B cell (primary cell): ENCODE measurements around the gene LSM7. TPM values are rescaled to one million over a fixed set of nuclear protein-coding genes. Genes with fewer than 3 reads are reported as not detected.

Experiments used
- ATAC-seq: fragments of 200-7000 bp; cut with Tn5 transposase; one replicate; pipeline ENCODE4 v1.10.0; 2021; ENCODE audit warnings: low read depth, mild to moderate bottlenecking, moderate number of reproducible peaks, moderate library complexity
- CTCF ChIA-PET: fragments of 350-600 bp; sonication (Branson Sonifier 250); formaldehyde crosslinking; loops from one replicate; lab custom pipeline; 2021; ENCODE audit warnings: antibody characterized with exemption, inconsistent platforms; lab: Charles Lee
- POLR2A ChIA-PET: fragments of 350-600 bp; sonication (Branson Sonifier 250); formaldehyde crosslinking; loops from one replicate; lab custom pipeline; 2021; ENCODE audit warnings: antibody characterized with exemption; lab: Charles Lee
- DNase-seq: peaks from one replicate; pipeline ENCODE4 v3.0.0; 2013
- H2AFZ ChIP-seq: 2 replicates; pipeline ENCODE4 v1.6.1; 2012; ENCODE audit warnings: mild to moderate bottlenecking, low read depth, low read length; ENCODE audit not compliant: insufficient read depth, poor library complexity, severe bottlenecking
- H3K27ac ChIP-seq, 2 donors: 1 replicate in 1 of 2; 2 replicates in 1 of 2; pipeline ENCODE4 v1.5.1; 2012 to 2013; ENCODE audit warnings: low read length in 2 of 2, mild to moderate bottlenecking in 2 of 2, moderate library complexity in 1 of 2
- H3K27me3 ChIP-seq, 4 experiments: fragments of 200-600 bp in 1 of 4; sonication (generic) in 1 of 4; replicated peaks in 1 of 4; 1 replicate in 2 of 4; 2 replicates in 2 of 4; pipeline versions ENCODE4 v1.6.1 to v1.7.0; 2013 to 2016; ENCODE audit warnings: low read length in 3 of 4, mild to moderate bottlenecking in 2 of 4, mixed read lengths in 1 of 4, moderate library complexity in 1 of 4; ENCODE audit not compliant: insufficient read depth in 4 of 4, control insufficient read depth in 3 of 4; ENCODE audit errors: control extremely low read depth in 1 of 4
- H3K36me3 ChIP-seq, 2 experiments: replicated peaks in 1 of 2; 1 replicate in 1 of 2; 2 replicates in 1 of 2; pipeline versions ENCODE4 v1.6.1 to v1.7.1; 2013; ENCODE audit warnings: low read length in 1 of 2; ENCODE audit not compliant: insufficient read depth in 2 of 2, control insufficient read depth in 1 of 2; ENCODE audit errors: control extremely low read depth in 1 of 2, extremely low read depth in 1 of 2
- H3K4me1 ChIP-seq, 2 donors: fragments of 200-600 bp in 1 of 2; sonication (generic) in 1 of 2; 1 replicate in 1 of 2; 2 replicates in 1 of 2; pipeline versions ENCODE4 v1.5.1 to v1.6.1; 2013 to 2017; ENCODE audit warnings: low read length in 2 of 2; ENCODE audit not compliant: control insufficient read depth in 2 of 2, insufficient read depth in 2 of 2
- H3K4me2 ChIP-seq: replicated peaks from 2 replicates; pipeline ENCODE3; 2012; ENCODE audit warnings: mild to moderate bottlenecking, low read depth, low read length; ENCODE audit not compliant: poor library complexity, severe bottlenecking
- H3K4me3 ChIP-seq, 5 experiments: fragments of 200-600 bp in 1 of 5; sonication (generic) in 1 of 5; 1 replicate in 3 of 5; 2 replicates in 2 of 5; pipeline versions ENCODE4 v1.5.1 to v1.7.0; 2011 to 2016; ENCODE audit warnings: low read length in 4 of 5, mild to moderate bottlenecking in 4 of 5, low read depth in 2 of 5, control low read depth in 1 of 5, moderate library complexity in 1 of 5; ENCODE audit not compliant: insufficient read depth in 1 of 5; ENCODE audit errors: control extremely low read depth in 1 of 5, extremely low read depth in 1 of 5
- H3K79me2 ChIP-seq: fragments of 200-600 bp; sonication (generic); one replicate; pipeline ENCODE4 v1.6.0; 2016; ENCODE audit warnings: low read length; ENCODE audit not compliant: control insufficient read depth, insufficient read depth
- H3K9ac ChIP-seq: fragments of 200-600 bp; sonication (generic); 2 replicates; pipeline ENCODE4 v1.6.1; 2017; ENCODE audit warnings: mild to moderate bottlenecking, low read length, moderate library complexity
- H3K9me3 ChIP-seq, 3 donors: one replicate each; pipeline versions ENCODE4 v1.6.1 to v1.7.1; 2013; ENCODE audit warnings: low read length in 2 of 3; ENCODE audit not compliant: control insufficient read depth in 2 of 3, insufficient read depth in 1 of 3; ENCODE audit errors: control extremely low read depth in 1 of 3
- H4K20me1 ChIP-seq: 2 replicates; pipeline ENCODE4 v1.6.0; 2012; ENCODE audit warnings: mild to moderate bottlenecking, low read length; ENCODE audit not compliant: insufficient read depth, control insufficient read depth, poor library complexity, severe bottlenecking
- H3K27ac Mint-ChIP-seq: one replicate; pipeline ENCODE4 v1.8.0; 2021; ENCODE audit warnings: mixed read lengths
- H3K27me3 Mint-ChIP-seq: one replicate; pipeline ENCODE4 v1.8.0; 2021; ENCODE audit warnings: mixed read lengths
- H3K4me1 Mint-ChIP-seq: one replicate; pipeline ENCODE4 v1.8.0; 2021; ENCODE audit warnings: mixed read lengths
- H3K4me3 Mint-ChIP-seq: one replicate; pipeline ENCODE4 v1.8.0; 2021; ENCODE audit warnings: mixed read lengths
- H3K9me3 Mint-ChIP-seq: one replicate; pipeline ENCODE4 v1.8.0; 2022; ENCODE audit warnings: mixed read lengths; ENCODE audit not compliant: insufficient read depth
- EZH2 ChIP-seq: IDR thresholded peaks from 2 replicates; pipeline ENCODE4 v1.6.1; 2012; ENCODE audit warnings: borderline replicate concordance, low read depth, mild to moderate bottlenecking, moderate library complexity, low read length; ENCODE audit not compliant: insufficient read depth, poor library complexity, severe bottlenecking
- WGBS: methylation state at CpG from one replicate; pipeline ENCODE4 v1.1.5; 2013; ENCODE audit warnings: missing lambda C conversion rate; ENCODE audit not compliant: insufficient coverage; 5-methylcytosine and 5-hydroxymethylcytosine counted together
- intact Hi-C: fragments of 100-400 bp; cut with micrococcal nuclease; formaldehyde crosslinking; loops from one replicate; pipeline ENCODE4 v1.10.0; 2022
- polyA plus RNA-seq: library from polyadenylated mRNA; depleted of rRNA; stranded (reverse); fragments of >200 nt; gene quantifications from 2 replicates; pipeline ENCODE4 v1.2.3, GENCODE V29; 2012
- total RNA-seq, 2 donors: library from RNA; stranded (reverse); fragments of 120-200 nt in 1 of 2; gene quantifications; 1 replicate in 1 of 2; 2 replicates in 1 of 2; pipeline versions ENCODE4 v1.2.3 to v1.2.4, GENCODE V29; 2013 to 2022
- TF ChIP-seq, protein P1 (sequence below): fragments of 200-600 bp; IDR thresholded peaks from one replicate; pipeline ENCODE4 v1.8.0; 2022; ENCODE audit warnings: antibody characterized with exemption, mild to moderate bottlenecking

The LSM7 gene
- total and polyA plus RNA-seq, 2 donors (not counting 1 experiment from before 2014, with no cell fraction given): 201 to 820 TPM

DNA sequence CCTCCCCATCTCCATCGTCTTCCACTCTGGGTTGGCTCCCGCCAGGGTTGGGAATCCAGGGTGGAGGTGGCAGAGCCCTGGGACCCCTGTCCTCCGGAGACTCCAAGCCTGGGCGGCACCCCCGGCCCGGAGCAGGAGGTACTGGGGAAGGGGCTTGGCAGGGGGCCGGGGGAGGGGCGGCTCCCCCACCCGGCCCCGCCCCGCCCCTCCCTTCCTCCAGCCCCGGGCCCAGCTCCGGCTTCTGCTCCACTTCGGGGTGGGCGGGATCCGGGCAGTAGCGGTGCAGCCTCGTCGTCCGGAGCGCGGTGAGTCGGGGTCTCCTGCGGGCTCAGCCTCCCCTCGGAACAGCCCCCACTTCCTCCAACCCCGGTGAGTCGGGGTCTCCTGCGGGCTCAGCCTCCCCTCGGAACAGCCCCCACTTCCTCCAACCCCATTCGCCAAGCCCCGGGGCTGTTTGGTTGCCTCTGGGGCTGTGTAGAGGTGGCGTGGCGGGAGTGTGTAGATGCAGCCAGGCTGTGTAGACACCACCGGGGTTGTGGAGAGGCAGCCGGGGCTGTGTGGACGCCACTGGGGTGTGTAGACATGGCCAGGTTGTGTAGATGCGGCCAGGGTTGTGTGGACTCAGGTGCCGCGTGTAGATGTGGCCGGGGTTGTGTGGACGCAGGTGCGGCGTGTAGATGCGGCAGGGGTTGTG lies 31.8 kb upstream of the LSM7 start, which contains the start of gene TMPRSS9:
TMPRSS9 (plus strand) TSS at position 274 of the 694 bp plus-strand sequence. CDS start 29,521 bp downstream, outside the sequence.
- no peak within 1 kb of the TSS for H3K4me3 ChIP-seq
- no peak within 1 kb of the TSS for H3K27ac ChIP-seq
- H3K4me1 ChIP-seq: peaks cover 6 to 17% of the 10 kb centered on the region in 2 donors
- no peak within 1 kb of the TSS for H2AFZ ChIP-seq
- WGBS: 31% methylated on average over 27 of the region's 44 CpGs
- DNase-seq (no peak), ATAC-seq (no peak)
- Mint-ChIP-seq H3K4me1 (peaks cover 5% of the 10 kb centered on the region), H3K4me3 (no peak within 1 kb of the TSS), H3K27ac (no peak within 1 kb of the TSS), H3K27me3 (peaks cover 14% of the 10 kb centered on the region), H3K9me3 (no peaks in the 10 kb centered on the region)
- H3K79me2 ChIP-seq: no peaks in the 10 kb centered on the region
- intact Hi-C loops: no loop called here
- no peak within 1 kb of the TSS for H3K9ac ChIP-seq
- no peaks in the 10 kb centered on the region for H3K36me3 ChIP-seq
- H4K20me1 ChIP-seq: no peaks in the 10 kb centered on the region
- CTCF ChIA-PET: no interaction called here
- H3K4me2 ChIP-seq: peak within 1 kb of the TSS; percentile 22
- H3K9me3 ChIP-seq: no peaks in the 10 kb centered on the region
- H3K27me3 ChIP-seq: peaks cover 0 to 36% (median 14%) of the 10 kb centered on the region in 4 experiments
- TF ChIP-seq, protein P1, sequence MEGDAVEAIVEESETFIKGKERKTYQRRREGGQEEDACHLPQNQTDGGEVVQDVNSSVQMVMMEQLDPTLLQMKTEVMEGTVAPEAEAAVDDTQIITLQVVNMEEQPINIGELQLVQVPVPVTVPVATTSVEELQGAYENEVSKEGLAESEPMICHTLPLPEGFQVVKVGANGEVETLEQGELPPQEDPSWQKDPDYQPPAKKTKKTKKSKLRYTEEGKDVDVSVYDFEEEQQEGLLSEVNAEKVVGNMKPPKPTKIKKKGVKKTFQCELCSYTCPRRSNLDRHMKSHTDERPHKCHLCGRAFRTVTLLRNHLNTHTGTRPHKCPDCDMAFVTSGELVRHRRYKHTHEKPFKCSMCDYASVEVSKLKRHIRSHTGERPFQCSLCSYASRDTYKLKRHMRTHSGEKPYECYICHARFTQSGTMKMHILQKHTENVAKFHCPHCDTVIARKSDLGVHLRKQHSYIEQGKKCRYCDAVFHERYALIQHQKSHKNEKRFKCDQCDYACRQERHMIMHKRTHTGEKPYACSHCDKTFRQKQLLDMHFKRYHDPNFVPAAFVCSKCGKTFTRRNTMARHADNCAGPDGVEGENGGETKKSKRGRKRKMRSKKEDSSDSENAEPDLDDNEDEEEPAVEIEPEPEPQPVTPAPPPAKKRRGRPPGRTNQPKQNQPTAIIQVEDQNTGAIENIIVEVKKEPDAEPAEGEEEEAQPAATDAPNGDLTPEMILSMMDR: no peak
- TF ChIP-seq EZH2: no peak
- POLR2A ChIA-PET: interaction anchor here (0.6 kb wide), 1 partner anchor 27 kb away, joined by 3 read pairs; no protein-coding TSS in a partner anchor

DNA sequence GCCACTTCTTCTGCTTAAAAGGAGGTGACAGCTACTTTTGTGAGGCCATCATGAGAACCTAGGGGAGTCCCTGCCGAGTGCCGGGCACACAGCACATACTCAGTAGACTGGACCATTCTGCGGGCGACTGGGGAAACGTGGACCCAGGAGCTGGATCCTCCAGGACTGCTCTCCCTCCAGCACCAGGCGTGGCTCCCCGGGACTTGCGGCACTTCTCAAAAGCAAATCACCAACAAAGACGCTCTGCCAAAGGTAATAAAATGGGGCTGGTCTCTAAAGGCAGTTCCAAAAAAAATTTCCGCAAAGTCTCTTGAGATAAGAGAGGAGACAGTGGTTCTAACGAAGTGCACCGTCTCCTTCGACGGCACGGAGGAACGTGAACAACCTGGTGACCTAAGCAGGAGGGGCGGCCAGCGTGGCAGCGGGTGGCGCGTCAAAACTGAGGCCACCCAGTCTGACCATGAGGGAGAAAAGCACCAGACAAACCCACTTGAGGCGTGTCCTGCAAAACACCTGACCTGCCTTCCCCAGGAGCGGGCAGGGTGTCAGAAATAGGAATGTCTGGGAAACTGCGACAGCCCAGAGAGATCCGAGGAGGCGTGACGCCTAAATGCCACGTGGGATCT lies 30.3 kb upstream of the LSM7 start:
- Histone ChIP-seq H3K79me2 (no peaks in the 10 kb centered on the region), H3K9me3 (no peaks in the 10 kb centered on the region), H3K27ac (no peak overlapping the region), H3K4me1 (peaks cover 6 to 17% of the 10 kb centered on the region in 2 donors), H2AFZ (no peak overlapping the region), H3K4me2 (no peak overlapping the region), H3K36me3 (peaks cover 0 to 10% of the 10 kb centered on the region in 2 experiments), H4K20me1 (no peaks in the 10 kb centered on the region), H3K27me3 (peaks cover 0 to 31% (median 11%) of the 10 kb centered on the region in 4 experiments), H3K4me3 (no peak overlapping the region), H3K9ac (no peak overlapping the region)
- no peak for DNase-seq
- ATAC-seq: no peak
- no peak for TF ChIP-seq EZH2
- TF ChIP-seq, protein P1: no peak
- H3K9me3 Mint-ChIP-seq: no peaks in the 10 kb centered on the region
- CTCF ChIA-PET: interaction anchor here (0.6 kb wide), 1 partner anchor 123 kb away, joined by 3 read pairs; no protein-coding TSS in a partner anchor
- intact Hi-C loops: no loop called here
- H3K4me1 Mint-ChIP-seq: peaks cover 5% of the 10 kb centered on the region
- peaks cover 6% of the 10 kb centered on the region for H3K27me3 Mint-ChIP-seq
- no peak overlapping the region for H3K4me3 Mint-ChIP-seq
- POLR2A ChIA-PET: no interaction called here
- peak overlapping the region; percentile 26 for H3K27ac Mint-ChIP-seq
- 94% methylated on average over 24 of the region's 28 CpGs for WGBS
